OCI-LY7 (cell line): Measurements from ENCODE around the gene TAOK1.

Source experiments
- CTCF ChIP-seq: fragments of 200-600 bp; sonication (generic); conservative IDR thresholded peaks from 2 replicates; pipeline ENCODE4 v1.5.1; 2014; ENCODE audit warnings: mild to moderate bottlenecking, antibody characterized with exemption, low read length, moderate library complexity, mixed read lengths
- EZH2phosphoT487 ChIP-seq: fragments of 200-600 bp; sonication (generic); IDR thresholded peaks from 2 replicates; pipeline ENCODE4 v1.6.1; 2018; ENCODE audit warnings: low read depth, borderline replicate concordance, mild to moderate bottlenecking, mixed run types, antibody characterized with exemption, low read length, moderate library complexity, mixed read lengths

- TF ChIP-seq CTCF, result no peak
- no peak for TF ChIP-seq EZH2phosphoT487
These were observed 38.0 kb upstream of the TAOK1 start for GRCh38 chr17:29352146-29352545.
